Fibroblast of pulmonary artery (primary cell): ENCODE data around the gene MYRIP.

ENCODE experiments used
- DNase-seq: peaks from one replicate; pipeline ENCODE4 v3.0.0-alpha.2; 2010; ENCODE audit warnings: low read depth
- H3K4me3 ChIP-seq: replicated peaks from 2 replicates; pipeline ENCODE4 v1.5.1; 2011; ENCODE audit warnings: low read depth, mild to moderate bottlenecking, control low read depth, low read length, moderate library complexity
- CTCF ChIP-seq: IDR thresholded peaks from 2 replicates; pipeline ENCODE4 v1.5.1; 2011; ENCODE audit warnings: mild to moderate bottlenecking, control low read depth, low read length, inconsistent platforms; ENCODE audit errors: missing control alignments

Gene MYRIP

GRCh38 chr3:39971559-39972031 is 162.2 kb downstream of the MYRIP start:
- no peak for TF ChIP-seq CTCF
- DNase-seq: no peak
- H3K4me3 ChIP-seq: no peak overlapping the region

- DNase-seq: no peak
- no peak for TF ChIP-seq CTCF
- no peak overlapping the region for H3K4me3 ChIP-seq
These were observed 163.1 kb downstream of the MYRIP start for GRCh38 chr3:39972508-39972907.

GRCh38 chr3:39977058-39977794 is 167.8 kb downstream of the MYRIP start:
- no peak for DNase-seq
- H3K4me3 ChIP-seq: no peak overlapping the region
- no peak for TF ChIP-seq CTCF

GRCh38 chr3:39978308-39978707 is 168.9 kb downstream of the MYRIP start:
- H3K4me3 ChIP-seq: no peak overlapping the region
- DNase-seq: no peak
- TF ChIP-seq CTCF: no peak

- H3K4me3 ChIP-seq: no peak overlapping the region
- no peak for TF ChIP-seq CTCF
- DNase-seq: no peak
These were observed 170.6 kb downstream of the MYRIP start for GRCh38 chr3:39980058-39980457.

- DNase-seq: no peak
- no peak for TF ChIP-seq CTCF
- H3K4me3 ChIP-seq: no peak overlapping the region
These were observed 171.4 kb downstream of the MYRIP start for GRCh38 chr3:39980781-39981180.
